ENCODE results near the gene GIMAP8. TPM values are rescaled to one million over a fixed set of nuclear protein-coding genes. Genes with fewer than 3 reads are reported as not detected.
"Not testable (repeated sequence)": the region's sequence is repeated elsewhere in the genome, so short reads cannot be mapped to it uniquely, and the experiment has no call there.

GIMAP8 gene
- total RNA-seq, 1 donor from 2014 or later = 28.3 TPM

DNA sequence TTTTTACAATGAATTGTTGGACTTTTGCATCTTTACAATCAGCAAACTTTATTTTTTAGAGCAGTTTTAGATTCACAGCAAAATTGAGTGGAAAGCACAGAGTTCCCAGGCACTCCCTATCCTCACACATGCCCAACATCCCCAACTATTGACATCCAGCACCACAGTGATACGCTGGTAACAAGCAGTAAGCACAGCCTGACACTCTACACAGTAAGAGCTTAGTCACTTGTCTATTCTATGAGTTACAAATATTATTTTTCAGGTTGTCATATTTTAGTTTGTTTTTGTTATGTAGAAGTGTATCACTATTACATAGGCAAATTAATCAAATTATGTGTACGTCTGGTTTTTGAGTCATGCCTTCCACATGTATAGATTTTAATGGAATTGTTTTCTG lies 37.2 kb downstream of the GIMAP8 start:
- Histone ChIP-seq H3K9me3 (no peaks in the 10 kb centered on the region), H3K27me3 (no peaks in the 10 kb centered on the region), H3K27ac (no peak overlapping the region), H3K36me3 (no peaks in the 10 kb centered on the region), H3K4me3 (no peak overlapping the region), H3K4me1 (no peaks in the 10 kb centered on the region)
- intact Hi-C loops (cut with DNase I) = no loop called here
- TF ChIP-seq, protein P1, sequence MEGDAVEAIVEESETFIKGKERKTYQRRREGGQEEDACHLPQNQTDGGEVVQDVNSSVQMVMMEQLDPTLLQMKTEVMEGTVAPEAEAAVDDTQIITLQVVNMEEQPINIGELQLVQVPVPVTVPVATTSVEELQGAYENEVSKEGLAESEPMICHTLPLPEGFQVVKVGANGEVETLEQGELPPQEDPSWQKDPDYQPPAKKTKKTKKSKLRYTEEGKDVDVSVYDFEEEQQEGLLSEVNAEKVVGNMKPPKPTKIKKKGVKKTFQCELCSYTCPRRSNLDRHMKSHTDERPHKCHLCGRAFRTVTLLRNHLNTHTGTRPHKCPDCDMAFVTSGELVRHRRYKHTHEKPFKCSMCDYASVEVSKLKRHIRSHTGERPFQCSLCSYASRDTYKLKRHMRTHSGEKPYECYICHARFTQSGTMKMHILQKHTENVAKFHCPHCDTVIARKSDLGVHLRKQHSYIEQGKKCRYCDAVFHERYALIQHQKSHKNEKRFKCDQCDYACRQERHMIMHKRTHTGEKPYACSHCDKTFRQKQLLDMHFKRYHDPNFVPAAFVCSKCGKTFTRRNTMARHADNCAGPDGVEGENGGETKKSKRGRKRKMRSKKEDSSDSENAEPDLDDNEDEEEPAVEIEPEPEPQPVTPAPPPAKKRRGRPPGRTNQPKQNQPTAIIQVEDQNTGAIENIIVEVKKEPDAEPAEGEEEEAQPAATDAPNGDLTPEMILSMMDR (IDR thresholded peaks at IDR 0.05) = no peak
- DNase-seq (ENCODE audit: low spot score in 2 of 2) = no peak

DNA sequence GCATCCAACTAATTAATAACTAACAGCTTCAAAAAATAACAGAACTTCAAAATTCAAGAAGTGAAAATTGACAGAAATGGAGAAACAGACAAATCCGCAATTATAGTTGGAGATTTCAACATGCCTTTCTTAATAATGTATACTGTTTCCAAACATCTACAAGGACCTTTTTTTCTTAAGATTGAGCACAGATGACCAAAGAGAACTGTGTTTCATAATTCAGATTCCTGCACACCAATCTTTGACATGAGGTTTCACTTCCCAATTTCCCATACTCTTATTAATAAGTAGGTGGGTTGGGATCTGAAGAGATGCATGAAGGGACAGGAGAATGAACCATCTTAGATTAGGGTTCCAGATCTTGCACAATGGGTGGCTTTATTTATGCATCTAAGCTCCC lies 39.4 kb downstream of the GIMAP8 start:
- intact Hi-C loops (cut with DNase I) = no loop called here
- no peak overlapping the region for H3K27ac ChIP-seq
- no peak overlapping the region for H3K4me3 ChIP-seq
- no peak for DNase-seq (ENCODE audit: low spot score in 2 of 2)
- TF ChIP-seq, protein P1 (IDR thresholded peaks at IDR 0.05) = no peak
- no peaks in the 10 kb centered on the region for H3K27me3 ChIP-seq
- H3K36me3 ChIP-seq = no peaks in the 10 kb centered on the region
- H3K9me3 ChIP-seq = no peaks in the 10 kb centered on the region
- no peaks in the 10 kb centered on the region for H3K4me1 ChIP-seq

DNA sequence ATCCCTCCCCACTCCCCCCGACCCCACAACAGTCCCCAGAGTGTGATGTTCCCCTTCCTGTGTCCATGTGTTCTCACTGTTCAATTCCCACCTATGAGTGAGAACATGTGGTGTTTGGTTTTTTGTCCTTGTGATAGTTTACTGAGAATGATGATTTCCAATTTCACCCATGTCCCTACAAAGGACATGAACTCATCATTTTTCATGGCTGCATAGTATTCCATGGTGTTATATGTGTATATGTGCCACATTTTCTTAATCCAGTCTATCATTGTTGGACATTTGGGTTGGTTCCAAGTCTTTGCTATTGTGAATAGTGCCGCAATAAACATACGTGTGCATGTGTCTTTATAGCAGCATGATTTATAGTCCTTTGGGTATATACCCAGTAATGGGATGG lies 43.0 kb downstream of the GIMAP8 start:
- H3K9me3 ChIP-seq; H3K4me3 ChIP-seq; H3K27ac ChIP-seq; H3K36me3 ChIP-seq; intact Hi-C loops (cut with DNase I); H3K27me3 ChIP-seq; H3K4me1 ChIP-seq; DNase-seq (ENCODE audit: low spot score in 2 of 2): not testable (repeated sequence)

DNA sequence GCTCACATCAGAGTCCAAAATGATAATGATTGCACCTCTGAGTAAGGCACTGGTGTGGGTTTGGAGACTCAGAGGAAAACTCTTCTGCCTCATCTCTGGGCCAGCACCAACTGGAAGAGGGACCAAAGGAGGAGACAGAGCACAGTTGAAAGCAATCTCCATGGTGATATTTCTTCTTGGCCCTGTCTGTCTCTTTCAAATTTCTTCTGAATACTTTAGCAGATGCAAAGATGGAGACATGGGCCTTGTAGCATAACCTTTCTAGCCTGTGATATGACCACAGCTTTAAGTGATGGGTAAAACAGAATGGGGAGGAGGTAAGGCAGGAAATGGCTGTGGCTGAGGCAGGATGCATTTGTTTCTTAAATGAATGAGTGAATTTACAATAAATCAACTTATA lies 52.1 kb downstream of the GIMAP8 start:
- TF ChIP-seq, protein P1 (IDR thresholded peaks at IDR 0.05) = no peak
- intact Hi-C loops (cut with DNase I) = no loop called here
- H3K4me3 ChIP-seq = no peak overlapping the region
- DNase-seq (ENCODE audit: low spot score in 2 of 2) = no peak
- no peaks in the 10 kb centered on the region for H3K9me3 ChIP-seq
- H3K27me3 ChIP-seq = no peaks in the 10 kb centered on the region
- no peaks in the 10 kb centered on the region for H3K4me1 ChIP-seq
- H3K36me3 ChIP-seq = no peaks in the 10 kb centered on the region
- H3K27ac ChIP-seq = no peak overlapping the region

DNA sequence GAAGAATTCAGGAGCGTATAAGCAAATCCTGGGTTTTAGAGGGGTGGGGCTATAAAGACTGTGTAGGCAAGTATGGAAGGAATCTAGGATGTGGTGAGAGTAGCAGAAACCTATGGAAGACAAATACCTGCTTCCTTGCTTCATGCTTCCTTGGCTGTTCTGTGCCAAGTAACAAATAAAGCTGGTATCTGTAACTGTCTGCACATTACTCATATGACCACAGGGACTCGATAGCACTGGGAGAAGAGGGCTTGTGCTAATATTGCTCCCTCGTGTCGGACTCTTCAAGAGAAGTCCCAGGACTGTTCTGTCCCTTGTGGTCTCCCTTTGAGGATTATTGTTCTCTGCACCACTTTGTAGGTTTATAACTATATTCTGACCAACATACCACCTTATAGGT lies 52.7 kb downstream of the GIMAP8 start:
- Histone ChIP-seq H3K36me3 (no peaks in the 10 kb centered on the region), H3K4me1 (no peaks in the 10 kb centered on the region), H3K27ac (no peak overlapping the region), H3K9me3 (no peaks in the 10 kb centered on the region), H3K4me3 (no peak overlapping the region), H3K27me3 (no peaks in the 10 kb centered on the region)
- intact Hi-C loops (cut with DNase I) = no loop called here
- no peak for DNase-seq (ENCODE audit: low spot score in 2 of 2)
- TF ChIP-seq, protein P1 (IDR thresholded peaks at IDR 0.05) = no peak

DNA sequence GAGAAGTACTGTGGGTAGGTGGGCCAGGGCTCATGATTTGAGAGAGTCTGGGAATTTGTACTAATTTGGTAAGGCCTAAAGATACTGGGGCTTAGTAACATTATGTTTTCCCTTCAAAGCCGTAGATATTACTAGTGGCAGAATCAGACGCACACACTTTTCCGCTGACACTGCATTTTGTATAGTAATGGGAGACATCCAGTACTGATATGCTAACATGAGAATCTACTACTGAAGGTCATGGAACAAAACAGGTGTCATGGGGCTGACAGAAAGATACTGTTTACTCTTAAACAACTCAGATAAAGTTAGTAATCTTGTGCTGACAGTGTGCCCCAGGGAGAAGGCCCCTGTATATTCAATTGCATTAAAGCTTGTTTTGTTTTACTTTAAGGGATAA lies 53.2 kb downstream of the GIMAP8 start:
- Histone ChIP-seq H3K9me3 (no peaks in the 10 kb centered on the region), H3K27me3 (no peaks in the 10 kb centered on the region), H3K27ac (no peak overlapping the region), H3K36me3 (no peaks in the 10 kb centered on the region), H3K4me1 (no peaks in the 10 kb centered on the region), H3K4me3 (no peak overlapping the region)
- DNase-seq (ENCODE audit: low spot score in 2 of 2) = no peak
- TF ChIP-seq, protein P1 (IDR thresholded peaks at IDR 0.05) = no peak
- intact Hi-C loops (cut with DNase I) = no loop called here
